ENCODE results near the gene SLC6A12. TPM values are rescaled to one million over a fixed set of nuclear protein-coding genes. Genes with fewer than 3 reads are reported as not detected.

The SLC6A12 gene
- total and polyA plus RNA-seq, 9 of the 15 experiments (the other 6 are each of a cell fraction or from before 2014, with no cell fraction given) = not detected

DNA sequence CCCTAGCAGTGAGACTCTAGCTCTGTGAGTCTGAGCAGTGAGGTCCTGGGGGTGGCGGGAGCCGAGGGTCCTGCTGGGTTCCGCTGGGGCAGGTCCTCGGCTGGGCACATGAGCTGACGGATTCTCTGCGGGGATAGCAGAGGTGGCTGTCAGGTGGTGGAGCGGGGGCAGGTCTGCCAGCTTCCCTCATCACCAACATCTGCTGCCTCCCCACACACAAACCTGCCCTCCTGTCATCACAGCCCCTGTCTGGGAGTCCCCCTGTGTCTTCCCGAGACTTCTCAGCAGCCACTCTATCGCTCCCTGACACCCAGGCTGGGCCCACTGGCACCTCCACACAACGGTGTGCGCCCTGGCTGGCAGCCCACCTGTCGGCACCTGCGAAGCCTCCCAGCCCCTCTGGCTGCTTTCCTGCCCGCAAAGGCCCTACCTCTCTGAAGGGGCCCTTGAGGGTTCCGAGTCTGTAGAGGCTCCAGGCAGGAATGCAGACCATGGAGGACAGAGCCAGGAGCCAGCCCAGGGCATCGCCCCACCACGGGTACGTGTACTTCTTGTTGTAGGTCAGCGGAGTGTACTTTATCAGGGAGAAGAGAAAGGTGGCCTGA is 7.1 kb upstream of the SLC6A12 start:
- in situ Hi-C loops (cut with MboI) = no loop called here
- H3K4me3 ChIP-seq = no peak overlapping the region
- no peaks in the 10 kb centered on the region for H3K9me1 ChIP-seq (ENCODE audit: control insufficient read depth, insufficient read depth, low read length)
- no peaks in the 10 kb centered on the region for H3K9me3 ChIP-seq (replicated peaks; ENCODE audit: control insufficient read depth, insufficient read depth, low read depth, low read length)
- H3K79me2 ChIP-seq (ENCODE audit: control insufficient read depth, insufficient read depth, low read length) = no peaks in the 10 kb centered on the region
- WGBS (ENCODE audit: insufficient coverage, low coverage, missing lambda C conversion rate) = 6% methylated on average over 13 of the region's 19 CpGs
- H3K4me1 ChIP-seq (replicated peaks in 1 of 2; ENCODE audit: control insufficient read depth in 2 of 2, insufficient read depth in 2 of 2, low read length in 2 of 2) = peaks cover 0 to 5% of the 10 kb centered on the region in 2 experiments; a peak in 2 of 5 replicates
- intact Hi-C loops (cut with micrococcal nuclease) = no loop called here
- H3K27ac ChIP-seq (ENCODE audit: extremely low read depth, low read depth, low read length) = no peak overlapping the region
- no peak for DNase-seq (ENCODE audit: extremely low read depth in 1 of 4, low spot score in 3 of 4)
- 0 out of 2 replicates have a peak, but pooled peaks cover 4% of the 10 kb centered on the region for H4K20me1 ChIP-seq (replicated peaks; ENCODE audit: control insufficient read depth, insufficient read depth, low read length)
- H3K27me3 ChIP-seq (ENCODE audit: control insufficient read depth in 2 of 2, insufficient read depth in 2 of 2, low read length in 2 of 2) = peaks cover 3 to 61% of the 10 kb centered on the region in 2 experiments
- TF ChIP-seq ZNF134 (CRISPR knock-in tag; conservative IDR thresholded peaks at IDR 0.05) (no peak), ZBED1 (IDR thresholded peaks at IDR 0.05) (no peak), BDP1 (IDR thresholded peaks at IDR 0.05; ENCODE audit: insufficient read depth, insufficient read length) (no peak), XRCC3 (IDR thresholded peaks at IDR 0.05) (no peak), ZNF41 (CRISPR knock-in tag; conservative IDR thresholded peaks at IDR 0.05) (no peak), GATAD2A (IDR thresholded peaks at IDR 0.05) (no peak), U2AF2 (optimal IDR thresholded peaks at IDR 0.05; ENCODE audit: low read depth, low read length) (no peak), PML (IDR thresholded peaks at IDR 0.05; ENCODE audit: low read length) (no peak), ZNF146 (CRISPR knock-in tag; IDR thresholded peaks at IDR 0.05; ENCODE audit: unreplicated experiment) (no peak), ETV1 (tag; conservative IDR thresholded peaks at IDR 0.05; ENCODE audit: low read depth) (no peak)
- FAIRE-seq = no peak
- no peaks in the 10 kb centered on the region for H3K36me3 ChIP-seq (ENCODE audit: control insufficient read depth, insufficient read depth, low read length)
- H3K9ac ChIP-seq (ENCODE audit: insufficient read depth in 1 of 2, low read depth in 2 of 2, low read length in 2 of 2) = no peak overlapping the region
- ATAC-seq = no peak
- H3K4me2 ChIP-seq (ENCODE audit: insufficient read depth, low read length) = no peak overlapping the region
- CTCF ChIA-PET (ENCODE audit: low intra/inter-chr PET ratio) = no interaction called here
- no peak overlapping the region for H2AFZ ChIP-seq (ENCODE audit: low read depth, low read length)
- POLR2A ChIA-PET = no interaction called here
- BruUV-seq (replicated peaks) = no TSS peak
